ENCODE measurements around the gene ASXL1. TPM values are rescaled to one million over a fixed set of nuclear protein-coding genes. Genes with fewer than 3 reads are reported as not detected.

Gene ASXL1
- total and polyA plus RNA-seq, 10 of the 15 experiments (the other 5 are each of a cell fraction or from before 2014, with no cell fraction given): 11.0 to 87.6 (median 56.8) TPM

DNA sequence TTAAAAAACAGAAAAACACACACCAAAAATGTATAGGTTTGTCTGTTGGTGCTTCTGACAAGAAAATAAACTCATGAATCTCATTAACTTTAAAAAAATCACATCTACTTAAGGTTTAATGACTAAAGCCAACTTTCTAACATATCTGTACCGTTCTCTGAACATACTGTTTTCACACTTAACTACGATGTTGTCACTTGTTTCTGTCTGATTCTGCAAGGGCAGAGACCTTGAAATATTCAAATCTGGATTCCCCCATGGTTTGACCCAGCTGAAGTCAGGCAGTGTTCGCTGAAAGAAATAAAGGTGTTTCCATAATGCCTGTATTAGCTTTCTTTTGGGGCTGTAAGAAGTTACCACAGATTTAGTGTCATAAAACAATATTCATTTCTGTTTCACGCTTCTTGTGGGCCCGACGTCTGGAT is 2.7 kb upstream of the ASXL1 start (continued):
- no peak for TF ChIP-seq REST (IDR thresholded peaks at IDR 0.05; ENCODE audit: low read depth, low read length)
- no peak for TF ChIP-seq ZNF24 (IDR thresholded peaks at IDR 0.05)
- no peak for TF ChIP-seq ZSCAN29 (IDR thresholded peaks at IDR 0.05)
- TF ChIP-seq RBBP5 (conservative IDR thresholded peaks at IDR 0.05): 0 out of 2 replicates have a peak, but pooled peaks have one; percentile 66
- TF ChIP-seq EP300 (IDR thresholded peaks at IDR 0.05; ENCODE audit: borderline replicate concordance in 1 of 2, control insufficient read depth in 1 of 2, low read depth in 2 of 2, low read length in 2 of 2): peak in 1 of 2 experiments; percentile 14; a peak in 1 of 4 replicates
- TF ChIP-seq FOXK2 (IDR thresholded peaks at IDR 0.05): no peak
- TF ChIP-seq HDAC2 (IDR thresholded peaks at IDR 0.05): no peak
- no peak for TF ChIP-seq NR2C1 (IDR thresholded peaks at IDR 0.05)
- peak; percentile 49 for TF ChIP-seq RUNX3 (IDR thresholded peaks at IDR 0.05; ENCODE audit: low read length)
- TF ChIP-seq BCL11A (IDR thresholded peaks at IDR 0.05; ENCODE audit: low read depth, low read length): 0 out of 2 replicates have a peak, but pooled peaks have one; percentile 40
- peak; percentile 49; the same call in 1 of the 2 replicates for TF ChIP-seq MXI1 (IDR thresholded peaks at IDR 0.05; ENCODE audit: low read depth, low read length)
- TF ChIP-seq SIX5 (IDR thresholded peaks at IDR 0.05; ENCODE audit: low read depth, low read length, severe bottlenecking): no peak
- no peak for TF ChIP-seq MLLT1 (IDR thresholded peaks at IDR 0.05)
- TF ChIP-seq, protein P1, sequence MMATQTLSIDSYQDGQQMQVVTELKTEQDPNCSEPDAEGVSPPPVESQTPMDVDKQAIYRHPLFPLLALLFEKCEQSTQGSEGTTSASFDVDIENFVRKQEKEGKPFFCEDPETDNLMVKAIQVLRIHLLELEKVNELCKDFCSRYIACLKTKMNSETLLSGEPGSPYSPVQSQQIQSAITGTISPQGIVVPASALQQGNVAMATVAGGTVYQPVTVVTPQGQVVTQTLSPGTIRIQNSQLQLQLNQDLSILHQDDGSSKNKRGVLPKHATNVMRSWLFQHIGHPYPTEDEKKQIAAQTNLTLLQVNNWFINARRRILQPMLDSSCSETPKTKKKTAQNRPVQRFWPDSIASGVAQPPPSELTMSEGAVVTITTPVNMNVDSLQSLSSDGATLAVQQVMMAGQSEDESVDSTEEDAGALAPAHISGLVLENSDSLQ (IDR thresholded peaks at IDR 0.05): no peak
- TF ChIP-seq TCF12 (IDR thresholded peaks at IDR 0.05; ENCODE audit: low read depth, low read length): no peak
- TF ChIP-seq, protein P2, sequence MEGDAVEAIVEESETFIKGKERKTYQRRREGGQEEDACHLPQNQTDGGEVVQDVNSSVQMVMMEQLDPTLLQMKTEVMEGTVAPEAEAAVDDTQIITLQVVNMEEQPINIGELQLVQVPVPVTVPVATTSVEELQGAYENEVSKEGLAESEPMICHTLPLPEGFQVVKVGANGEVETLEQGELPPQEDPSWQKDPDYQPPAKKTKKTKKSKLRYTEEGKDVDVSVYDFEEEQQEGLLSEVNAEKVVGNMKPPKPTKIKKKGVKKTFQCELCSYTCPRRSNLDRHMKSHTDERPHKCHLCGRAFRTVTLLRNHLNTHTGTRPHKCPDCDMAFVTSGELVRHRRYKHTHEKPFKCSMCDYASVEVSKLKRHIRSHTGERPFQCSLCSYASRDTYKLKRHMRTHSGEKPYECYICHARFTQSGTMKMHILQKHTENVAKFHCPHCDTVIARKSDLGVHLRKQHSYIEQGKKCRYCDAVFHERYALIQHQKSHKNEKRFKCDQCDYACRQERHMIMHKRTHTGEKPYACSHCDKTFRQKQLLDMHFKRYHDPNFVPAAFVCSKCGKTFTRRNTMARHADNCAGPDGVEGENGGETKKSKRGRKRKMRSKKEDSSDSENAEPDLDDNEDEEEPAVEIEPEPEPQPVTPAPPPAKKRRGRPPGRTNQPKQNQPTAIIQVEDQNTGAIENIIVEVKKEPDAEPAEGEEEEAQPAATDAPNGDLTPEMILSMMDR (IDR thresholded peaks at IDR 0.05 in 2 of 3, conservative IDR thresholded peaks at IDR 0.05 in 1 of 3; ENCODE audit: control insufficient read depth in 2 of 3, extremely low read depth in 1 of 3, insufficient read depth in 1 of 3, low read depth in 3 of 3, low read length in 3 of 3): no peak
- 0 out of 2 replicates have a peak, but pooled peaks have one; percentile 63 for TF ChIP-seq ASH2L (IDR thresholded peaks at IDR 0.05; ENCODE audit: borderline replicate concordance, low read depth)
- TF ChIP-seq TBL1XR1 (IDR thresholded peaks at IDR 0.05; ENCODE audit: low read depth, low read length): peak; percentile 39; the same call in 1 of the 2 replicates
- peak; percentile 86; the same call in 2 of the 3 replicates for TF ChIP-seq POU2F2 (IDR thresholded peaks at IDR 0.05; ENCODE audit: borderline replicate concordance, low read depth, low read length)
- no peak for TF ChIP-seq RAD21 (IDR thresholded peaks at IDR 0.05; ENCODE audit: insufficient read depth, low read depth, low read length)
- peak; percentile 58; the same call in 1 of the 2 replicates for TF ChIP-seq ATF2 (IDR thresholded peaks at IDR 0.05; ENCODE audit: low read length)
- TF ChIP-seq EZH2 (IDR thresholded peaks at IDR 0.05; ENCODE audit: borderline replicate concordance, control insufficient read depth, low read depth, low read length): no peak
